Testis (tissue), 3 donors: ENCODE results near the gene CD151. TPM values are rescaled to one million over a fixed set of nuclear protein-coding genes. Genes with fewer than 3 reads are reported as not detected.

Experiments used
- DNase-seq: peaks from one replicate; pipeline ENCODE4 v3.0.0-alpha.2; 2019
- H3K27ac ChIP-seq, 2 donors: fragments of 200-600 bp; sonication (generic); one replicate each; pipeline ENCODE4 v1.5.1; 2019
- H3K27me3 ChIP-seq: fragments of 200-600 bp; sonication (generic); one replicate; pipeline ENCODE4 v1.5.1; 2019
- H3K36me3 ChIP-seq: fragments of 200-600 bp; sonication (generic); one replicate; pipeline ENCODE4 v1.5.1; 2017; ENCODE audit warnings: low read depth; ENCODE audit errors: missing control alignments
- H3K4me1 ChIP-seq: fragments of 200-600 bp; sonication (generic); one replicate; pipeline ENCODE4 v1.5.1; 2019
- H3K4me3 ChIP-seq, 2 donors: fragments of 200-600 bp; sonication (generic); one replicate each; pipeline ENCODE4 v1.5.1; 2017 to 2019
- H3K9me3 ChIP-seq: fragments of 200-600 bp; sonication (generic); one replicate; pipeline ENCODE4 v1.5.1; 2017
- POLR2A ChIP-seq: fragments of 450-650 bp; IDR thresholded peaks from one replicate; pipeline ENCODE4 v1.6.1; 2017; ENCODE audit warnings: antibody characterized with exemption, mild to moderate bottlenecking, moderate library complexity
- WGBS, 2 donors: methylation state at CpG; one replicate each; pipeline ENCODE4 v1.1.5; 2018; 5-methylcytosine and 5-hydroxymethylcytosine counted together
- intact Hi-C: fragments of 100-400 bp; cut with DNase I; formaldehyde crosslinking; loops from one replicate; pipeline ENCODE4 v1.15.1; 2023; ENCODE audit warnings: low total_unique reads
- polyA plus RNA-seq: library from polyadenylated mRNA; stranded (reverse); fragments of 350-450 nt; fragmentation: Illumina TruSeq; extraction: RNeasy Lipid Tissue Mini Kit (QIAGEN cat#74804); gene quantifications from one replicate; pipeline ENCODE4 v1.2.3, GENCODE V29; 2014; ENCODE audit warnings: low read depth, low replicate concordance; ENCODE audit not compliant: insufficient read depth
- total RNA-seq, 2 donors: library from RNA; depleted of rRNA; stranded (reverse); fragments of >200 nt; gene quantifications; one replicate each; pipeline ENCODE4 v1.2.3, GENCODE V29; 2016
- TF ChIP-seq, protein P1 (sequence below), 3 experiments: fragments of 450-650 bp in 2 of 3; fragments of 200-600 bp in 1 of 3; sonication (generic) in 1 of 3; IDR thresholded peaks; one replicate each; pipeline ENCODE4 v1.5.1; 2016 to 2019; ENCODE audit warnings: antibody characterized with exemption in 3 of 3, mild to moderate bottlenecking in 2 of 3, moderate library complexity in 1 of 3

The CD151 gene
- total and polyA plus RNA-seq, 3 donors from 2014 or later, result 108 to 201 (median 195) TPM

DNA sequence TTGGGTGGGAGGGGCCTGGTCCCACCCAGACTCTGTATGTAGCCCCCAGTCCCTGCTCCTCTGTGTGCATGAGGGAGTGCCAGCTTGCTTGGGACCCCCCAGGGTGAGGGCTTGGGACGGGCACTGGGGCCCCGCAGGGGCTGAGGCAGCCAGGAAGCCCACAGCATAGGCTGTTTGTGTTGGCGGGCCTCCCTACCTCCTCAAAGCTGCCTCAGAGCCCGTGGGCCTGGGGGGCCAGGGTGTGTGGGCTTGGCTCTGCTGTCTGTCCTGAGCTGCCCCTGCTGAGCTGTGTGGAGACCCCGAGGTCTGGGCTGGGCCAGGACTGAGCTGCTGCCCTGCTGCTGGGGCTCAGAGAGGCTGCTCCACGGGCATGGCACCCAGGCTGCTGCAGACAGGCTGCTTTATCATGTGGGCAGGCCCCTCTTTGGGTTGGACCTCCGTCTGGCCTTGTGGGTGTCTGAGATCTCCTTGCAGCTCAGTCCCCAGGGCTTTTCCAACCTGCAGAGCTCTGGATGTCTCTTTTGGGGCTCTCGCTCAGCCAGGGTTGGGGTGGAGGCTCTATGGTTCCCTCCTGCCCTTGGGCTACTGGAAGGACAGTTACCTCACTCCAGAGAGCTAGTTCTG lies 13.2 kb downstream of the CD151 start:
- TF ChIP-seq, protein P1, sequence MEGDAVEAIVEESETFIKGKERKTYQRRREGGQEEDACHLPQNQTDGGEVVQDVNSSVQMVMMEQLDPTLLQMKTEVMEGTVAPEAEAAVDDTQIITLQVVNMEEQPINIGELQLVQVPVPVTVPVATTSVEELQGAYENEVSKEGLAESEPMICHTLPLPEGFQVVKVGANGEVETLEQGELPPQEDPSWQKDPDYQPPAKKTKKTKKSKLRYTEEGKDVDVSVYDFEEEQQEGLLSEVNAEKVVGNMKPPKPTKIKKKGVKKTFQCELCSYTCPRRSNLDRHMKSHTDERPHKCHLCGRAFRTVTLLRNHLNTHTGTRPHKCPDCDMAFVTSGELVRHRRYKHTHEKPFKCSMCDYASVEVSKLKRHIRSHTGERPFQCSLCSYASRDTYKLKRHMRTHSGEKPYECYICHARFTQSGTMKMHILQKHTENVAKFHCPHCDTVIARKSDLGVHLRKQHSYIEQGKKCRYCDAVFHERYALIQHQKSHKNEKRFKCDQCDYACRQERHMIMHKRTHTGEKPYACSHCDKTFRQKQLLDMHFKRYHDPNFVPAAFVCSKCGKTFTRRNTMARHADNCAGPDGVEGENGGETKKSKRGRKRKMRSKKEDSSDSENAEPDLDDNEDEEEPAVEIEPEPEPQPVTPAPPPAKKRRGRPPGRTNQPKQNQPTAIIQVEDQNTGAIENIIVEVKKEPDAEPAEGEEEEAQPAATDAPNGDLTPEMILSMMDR (IDR thresholded peaks at IDR 0.05), result no peak
- TF ChIP-seq POLR2A, result no peak
- no peaks in the 10 kb centered on the region for H3K36me3 ChIP-seq
- intact Hi-C loops, result no loop called here
- whole genome bisulfite sequencing, 2 donors, result 45 to 60% methylated on average over 2 to 8 of the region's 8 CpGs
- peak overlapping the region; percentile 89 to 97 for H3K27ac ChIP-seq
- H3K4me3 ChIP-seq, result no peak overlapping the region
- no peaks in the 10 kb centered on the region for H3K9me3 ChIP-seq
- no peaks in the 10 kb centered on the region for H3K27me3 ChIP-seq
- H3K4me1 ChIP-seq, result peaks cover 62% of the 10 kb centered on the region
- DNase-seq, result no peak

DNA sequence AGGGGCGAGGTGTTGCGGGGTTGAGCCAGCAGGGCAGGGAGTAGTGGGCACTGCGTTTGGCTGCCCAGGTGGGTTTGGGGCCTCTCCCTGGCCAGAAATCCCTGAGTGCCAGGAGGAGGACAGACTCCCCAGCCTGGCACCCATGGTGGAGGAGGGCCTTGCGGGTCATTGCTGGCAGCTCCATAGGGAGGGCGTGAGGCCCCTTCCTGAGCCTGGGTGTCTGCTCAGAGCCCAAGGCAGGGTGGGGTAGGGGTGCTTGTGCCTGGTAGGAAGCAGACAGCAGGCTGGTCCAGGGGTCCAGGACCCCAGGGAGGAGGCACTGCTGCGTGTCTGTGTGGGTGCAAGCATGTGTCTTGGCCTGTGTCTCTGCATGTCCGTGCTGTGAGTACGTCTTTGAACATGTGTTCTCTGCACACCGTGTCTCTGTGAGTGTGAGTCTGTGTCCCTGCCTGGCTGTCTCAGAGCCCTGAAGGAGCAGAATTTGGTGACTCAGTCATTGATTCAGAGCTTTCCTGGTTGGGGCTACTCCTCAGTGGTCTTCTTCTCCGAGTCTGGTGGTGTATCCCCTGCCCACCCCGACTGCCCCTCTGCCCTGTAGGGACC lies 13.8 kb downstream of the CD151 start:
- H3K4me3 ChIP-seq, result no peak overlapping the region
- no peaks in the 10 kb centered on the region for H3K27me3 ChIP-seq
- TF ChIP-seq, protein P1 (IDR thresholded peaks at IDR 0.05), result no peak
- no peak for TF ChIP-seq POLR2A
- H3K36me3 ChIP-seq, result no peaks in the 10 kb centered on the region
- H3K27ac ChIP-seq, result peak overlapping the region; percentile 89 to 97
- intact Hi-C loops, result no loop called here
- WGBS, 2 donors, result 67 to 78% methylated on average over 7 to 11 of the region's 11 CpGs
- no peak for DNase-seq
- H3K9me3 ChIP-seq, result no peaks in the 10 kb centered on the region
- peaks cover 62% of the 10 kb centered on the region for H3K4me1 ChIP-seq

DNA sequence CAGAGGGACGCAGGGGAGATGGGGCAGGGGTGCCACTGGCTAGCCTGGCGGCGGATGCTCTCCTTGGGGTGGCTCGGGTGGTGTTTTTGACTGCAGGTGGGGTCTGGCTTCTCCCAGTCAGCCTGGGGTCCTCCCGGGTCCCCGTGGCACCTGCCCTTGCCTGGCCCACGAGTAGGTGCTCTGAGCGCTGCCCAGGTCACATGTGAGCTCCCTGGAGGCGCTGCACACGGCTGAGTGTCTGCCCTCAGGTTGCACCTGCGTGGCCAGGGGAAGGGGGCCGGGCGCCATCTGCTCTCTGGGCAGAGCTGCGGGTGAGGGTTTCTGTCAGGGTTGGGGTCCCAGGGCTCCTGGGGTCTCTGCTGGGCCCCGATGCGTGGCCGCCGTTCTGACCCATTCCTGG lies 15.1 kb downstream of the CD151 start:
- WGBS, 2 donors, result 86 to 93% methylated on average over 3 to 17 of the region's 18 CpGs
- Histone ChIP-seq H3K36me3 (no peaks in the 10 kb centered on the region), H3K4me1 (peaks cover 62% of the 10 kb centered on the region), H3K4me3 (no peak overlapping the region), H3K9me3 (no peaks in the 10 kb centered on the region), H3K27me3 (no peaks in the 10 kb centered on the region), H3K27ac (no peak overlapping the region)
- TF ChIP-seq POLR2A, result no peak
- no peak for DNase-seq
- intact Hi-C loops, result no loop called here

DNA sequence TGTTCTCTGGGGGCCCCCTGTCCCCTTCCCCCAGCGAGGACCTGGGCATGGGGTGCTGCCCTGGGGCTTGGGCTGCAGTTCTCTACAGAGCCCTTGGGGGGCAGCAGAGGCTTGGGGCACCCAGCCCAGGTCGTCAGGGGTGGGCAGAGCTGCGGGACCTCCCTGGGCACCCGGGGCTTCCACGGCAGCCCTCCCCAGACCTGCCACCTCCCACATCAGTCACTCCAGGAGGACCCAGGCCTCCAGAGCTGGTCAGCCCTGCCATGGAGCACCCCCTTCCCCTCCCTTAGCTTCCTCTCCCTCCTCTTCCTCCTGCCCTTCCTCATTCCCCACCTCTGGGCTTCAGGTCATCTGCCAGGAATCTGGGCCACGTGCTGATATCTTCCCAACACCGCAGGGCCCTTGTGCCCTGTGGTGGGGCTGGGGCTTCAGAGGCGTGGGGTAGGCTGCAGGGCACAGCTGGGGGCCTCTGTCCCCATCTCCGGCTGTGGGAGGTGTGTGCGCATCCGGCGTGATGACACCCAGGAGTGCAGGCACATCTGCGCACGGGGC lies 15.7 kb downstream of the CD151 start:
- no peak for DNase-seq
- Histone ChIP-seq H3K9me3 (no peaks in the 10 kb centered on the region), H3K27me3 (no peaks in the 10 kb centered on the region), H3K36me3 (no peaks in the 10 kb centered on the region), H3K4me1 (peaks cover 60% of the 10 kb centered on the region), H3K27ac (no peak overlapping the region), H3K4me3 (peak overlapping the region in 1 of 2 donors; percentile 57)
- TF ChIP-seq, protein P1 (IDR thresholded peaks at IDR 0.05), result peak; percentile 53 to 80 (median 80)
- no peak for TF ChIP-seq POLR2A
- intact Hi-C loops, result no loop called here
- WGBS, 2 donors, result 15 to 30% methylated on average over 6 to 14 of the region's 14 CpGs

DNA sequence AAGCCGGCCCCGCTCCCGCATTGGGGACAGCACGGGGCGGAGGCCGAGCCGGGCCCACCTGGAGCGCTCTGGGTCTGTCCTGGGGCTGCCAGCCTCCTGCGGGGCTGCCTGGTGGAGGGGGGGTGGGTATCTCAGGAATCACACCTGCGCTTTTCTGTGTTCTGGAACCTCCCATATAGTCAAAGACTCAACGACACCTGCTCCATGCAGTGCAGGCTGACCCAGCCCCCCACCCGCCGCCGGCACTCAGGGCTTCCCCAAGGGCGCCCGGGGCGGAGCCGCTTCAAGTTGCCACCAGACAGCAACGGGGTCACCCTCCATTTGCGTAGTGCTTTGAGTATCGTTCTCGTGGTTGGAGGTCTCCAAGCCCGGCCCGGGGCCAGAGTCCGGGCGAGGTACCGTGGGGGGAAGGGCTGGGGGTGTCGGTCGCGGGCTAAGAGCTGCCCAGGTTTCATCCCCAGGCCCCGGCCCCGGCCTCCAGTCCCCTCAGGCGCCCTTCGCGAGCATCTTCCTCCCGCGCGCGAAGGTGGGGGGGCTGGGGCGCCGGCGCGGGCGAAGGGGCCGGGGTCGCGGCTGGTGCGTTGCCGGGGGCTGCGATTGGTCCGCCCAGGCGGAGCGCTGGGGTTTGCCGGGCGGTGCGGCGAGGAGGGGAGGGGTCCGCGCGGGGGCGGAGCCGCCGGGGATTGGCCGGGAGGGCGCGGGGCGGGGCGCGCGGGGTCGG lies 16.5 kb downstream of the CD151 start:
- Histone ChIP-seq H3K4me3 (peak overlapping the region; percentile 46 to 57), H3K27me3 (no peaks in the 10 kb centered on the region), H3K27ac (no peak overlapping the region), H3K4me1 (peaks cover 52% of the 10 kb centered on the region), H3K9me3 (no peaks in the 10 kb centered on the region), H3K36me3 (no peaks in the 10 kb centered on the region)
- no peak for TF ChIP-seq POLR2A
- TF ChIP-seq, protein P1 (IDR thresholded peaks at IDR 0.05), result no peak
- no peak for DNase-seq
- WGBS, 2 donors, result 6 to 29% methylated on average over 20 to 48 of the region's 71 CpGs
- intact Hi-C loops, result no loop called here
